Activated CD4-positive, alpha-beta T cell treated with anti-CD3 and anti-CD28 coated beads, Interleukin-2, amount 10 ng/mL, durations not matched to agents 7 days and 5 days (primary cell): ENCODE measurements around the gene MRFAP1L1. TPM values are rescaled to one million over a fixed set of nuclear protein-coding genes. Genes with fewer than 3 reads are reported as not detected.
"Not testable (repeated sequence)": the region's sequence is repeated elsewhere in the genome, so short reads cannot be mapped to it uniquely, and the experiment has no call there.

Source experiments
- CTCF ChIA-PET: fragments of 350-600 bp; sonication (Branson Sonifier 250); formaldehyde crosslinking; loops from one replicate; lab custom pipeline; 2021; ENCODE audit warnings: antibody characterized with exemption; lab: Charles Lee
- POLR2A ChIA-PET: fragments of 350-600 bp; sonication (Branson Sonifier 250); formaldehyde crosslinking; loops from one replicate; lab custom pipeline; 2021; ENCODE audit warnings: antibody characterized with exemption; lab: Charles Lee
- DNase-seq: peaks from one replicate; pipeline ENCODE4 v3.0.0-alpha.2; 2020
- H3K27ac Mint-ChIP-seq: one replicate; pipeline ENCODE4 v1.8.0; 2021; ENCODE audit warnings: mild to moderate bottlenecking, moderate library complexity, mixed read lengths
- H3K27me3 Mint-ChIP-seq: one replicate; pipeline ENCODE4 v1.8.0; 2021; ENCODE audit warnings: mixed read lengths
- H3K36me3 Mint-ChIP-seq: one replicate; pipeline ENCODE4 v1.8.0; 2021; ENCODE audit warnings: low read depth, mixed read lengths
- H3K4me1 Mint-ChIP-seq: one replicate; pipeline ENCODE4 v1.8.0; 2021; ENCODE audit warnings: mixed read lengths
- H3K4me3 Mint-ChIP-seq: one replicate; pipeline ENCODE4 v1.8.0; 2021; ENCODE audit warnings: mild to moderate bottlenecking, moderate library complexity, mixed read lengths
- H3K9me3 Mint-ChIP-seq: one replicate; pipeline ENCODE4 v1.8.0; 2021; ENCODE audit warnings: mixed read lengths
- total RNA-seq, 2 experiments: library from RNA; stranded (reverse); gene quantifications; one replicate each; pipeline ENCODE4 v1.2.3, GENCODE V29; 2021

MRFAP1L1 gene
- total RNA-seq, 2 experiments from 2014 or later, result 74.5 to 74.9 TPM

- Mint-ChIP-seq H3K9me3 (peaks cover 3% of the 10 kb centered on the region), H3K27ac (peak overlapping the region; percentile 98), H3K4me3 (peak overlapping the region; percentile 98), H3K27me3 (no peaks in the 10 kb centered on the region), H3K36me3 (peaks cover 53% of the 10 kb centered on the region), H3K4me1 (peaks cover 52% of the 10 kb centered on the region)
- ChIA-PET CTCF (interaction anchor here (0.6 to 5.0 kb wide), 27 partner anchors 10 to 368 kb away, joined by 3 to 30 read pairs (median 5); partner anchors contain the start of genes BLOC1S4, MRFAP1, MRFAP1L1 and S100P), POLR2A (interaction anchor here (0.5 to 1.8 kb wide), 9 partner anchors 13 to 234 kb away, joined by 3 to 6 read pairs (median 4); no protein-coding TSS in a partner anchor)
- DNase-seq, result peak; percentile 80
Observed at GRCh38 chr4:6674500-6675149, 35.0 kb downstream of the MRFAP1L1 start.

GRCh38 chr4:6673660-6674499, 35.8 kb downstream of the MRFAP1L1 start:
- DNase-seq, result peak; percentile 94
- H3K27ac Mint-ChIP-seq, result peak overlapping the region; percentile 98
- H3K9me3 Mint-ChIP-seq, result no peaks in the 10 kb centered on the region
- no peaks in the 10 kb centered on the region for H3K27me3 Mint-ChIP-seq
- POLR2A ChIA-PET, result interaction anchor here (0.6 to 1.8 kb wide), 7 partner anchors 9 to 43 kb away, joined by 3 to 10 read pairs (median 4); partner anchors contain the start of genes MRFAP1 and MRFAP1L1
- peaks cover 48% of the 10 kb centered on the region for H3K4me1 Mint-ChIP-seq
- peaks cover 45% of the 10 kb centered on the region for H3K36me3 Mint-ChIP-seq
- CTCF ChIA-PET, result interaction anchor here (0.7 to 5.0 kb wide), 23 partner anchors 11 to 369 kb away, joined by 3 to 30 read pairs (median 4); partner anchors contain the start of genes BLOC1S4, MRFAP1, MRFAP1L1 and S100P
- peak overlapping the region; percentile 98 for H3K4me3 Mint-ChIP-seq

GRCh38 chr4:6673191-6673659, 36.4 kb downstream of the MRFAP1L1 start:
- not testable (repeated sequence) for H3K9me3 Mint-ChIP-seq, H3K27me3 Mint-ChIP-seq
- POLR2A ChIA-PET, result interaction anchor here (0.8 to 1.8 kb wide), 3 partner anchors 9 to 33 kb away, joined by 4 to 10 read pairs (median 9); partner anchors contain the start of gene MRFAP1
- H3K4me3 Mint-ChIP-seq, result peak overlapping the region; percentile 98
- H3K4me1 Mint-ChIP-seq, result peaks cover 42% of the 10 kb centered on the region
- CTCF ChIA-PET, result interaction anchor here (0.8 to 5.0 kb wide), 7 partner anchors 10 to 200 kb away, joined by 3 to 30 read pairs (median 4); partner anchors contain the start of genes MRFAP1 and MRFAP1L1
- H3K27ac Mint-ChIP-seq, result peak overlapping the region; percentile 98
- DNase-seq, result peak; percentile 36
- peaks cover 39% of the 10 kb centered on the region for H3K36me3 Mint-ChIP-seq

GRCh38 chr4:6672541-6673190, 37.0 kb downstream of the MRFAP1L1 start:
- ChIA-PET POLR2A (interaction anchor here (1.6 to 1.8 kb wide), 2 partner anchors 32 to 34 kb away, joined by 4 to 10 read pairs; partner anchors contain the start of gene MRFAP1), CTCF (interaction anchor here (0.8 to 5.0 kb wide), 8 partner anchors 10 to 201 kb away, joined by 3 to 30 read pairs (median 5); partner anchors contain the start of genes MRFAP1 and MRFAP1L1)
- Mint-ChIP-seq H3K27ac (peak overlapping the region; percentile 98), H3K36me3 (peaks cover 36% of the 10 kb centered on the region), H3K4me1 (peaks cover 39% of the 10 kb centered on the region)
- not testable (repeated sequence) for H3K27me3 Mint-ChIP-seq, DNase-seq, H3K9me3 Mint-ChIP-seq, H3K4me3 Mint-ChIP-seq

GRCh38 chr4:6672131-6672530, 37.5 kb downstream of the MRFAP1L1 start:
- ChIA-PET POLR2A (no interaction called here), CTCF (interaction anchor here (0.9 to 1.1 kb wide), 2 partner anchors 9 to 29 kb away, joined by 3 to 6 read pairs; no protein-coding TSS in a partner anchor)
- Mint-ChIP-seq H3K4me1 (peaks cover 34% of the 10 kb centered on the region), H3K36me3 (peaks cover 31% of the 10 kb centered on the region), H3K4me3 (no peak overlapping the region), H3K27me3 (no peaks in the 10 kb centered on the region), H3K9me3 (no peaks in the 10 kb centered on the region), H3K27ac (no peak overlapping the region)
- no peak for DNase-seq

- POLR2A ChIA-PET, result no interaction called here
- peaks cover 29% of the 10 kb centered on the region for H3K4me1 Mint-ChIP-seq
Observed at GRCh38 chr4:6671648-6672047, 38.0 kb downstream of the MRFAP1L1 start.

GRCh38 chr4:6668391-6668790, 41.3 kb downstream of the MRFAP1L1 start:
- H3K4me3 Mint-ChIP-seq, result no peak overlapping the region
- ChIA-PET POLR2A (no interaction called here), CTCF (interaction anchor here (0.7 kb wide), 1 partner anchor 434 kb away, joined by 3 read pairs; no protein-coding TSS in a partner anchor)
- peaks cover 5% of the 10 kb centered on the region for H3K4me1 Mint-ChIP-seq
- H3K27ac Mint-ChIP-seq, result no peak overlapping the region
- DNase-seq, result no peak
- H3K9me3 Mint-ChIP-seq, result no peaks in the 10 kb centered on the region
- peaks cover 5% of the 10 kb centered on the region for H3K27me3 Mint-ChIP-seq
- peaks cover 4% of the 10 kb centered on the region for H3K36me3 Mint-ChIP-seq

More at GRCh38 chr4:6671648-6672047, 38.0 kb downstream of the MRFAP1L1 start:
- DNase-seq, result no peak
- Mint-ChIP-seq H3K27ac (no peak overlapping the region), H3K27me3 (no peaks in the 10 kb centered on the region), H3K36me3 (peaks cover 26% of the 10 kb centered on the region), H3K9me3 (no peaks in the 10 kb centered on the region), H3K4me3 (no peak overlapping the region)
- CTCF ChIA-PET, result interaction anchor here (0.9 to 1.1 kb wide), 2 partner anchors 9 to 30 kb away, joined by 3 to 6 read pairs; no protein-coding TSS in a partner anchor

GRCh38 chr4:6665320-6665654, 44.4 kb downstream of the MRFAP1L1 start:
- Mint-ChIP-seq H3K9me3 (no peaks in the 10 kb centered on the region), H3K36me3 (no peaks in the 10 kb centered on the region), H3K4me1 (no peaks in the 10 kb centered on the region), H3K27me3 (peaks cover 31% of the 10 kb centered on the region), H3K4me3 (no peak overlapping the region), H3K27ac (no peak overlapping the region)
- POLR2A ChIA-PET, result no interaction called here
- DNase-seq, result no peak
- CTCF ChIA-PET, result interaction anchor here (1.6 kb wide), 1 partner anchor 18 kb away, joined by 6 read pairs; no protein-coding TSS in a partner anchor

- H3K4me1 Mint-ChIP-seq, result peaks cover 4% of the 10 kb centered on the region
- H3K27me3 Mint-ChIP-seq, result peaks cover 43% of the 10 kb centered on the region
- no peaks in the 10 kb centered on the region for H3K36me3 Mint-ChIP-seq
- ChIA-PET CTCF (interaction anchor here (0.6 to 2.1 kb wide), 13 partner anchors 8 to 1557 kb away, joined by 3 to 11 read pairs (median 4); partner anchors contain the start of genes BLOC1S4 and MRFAP1), POLR2A (interaction anchor here (0.9 kb wide), 1 partner anchor 10 kb away, joined by 9 read pairs; a partner anchor contains a TSS)
- H3K4me3 Mint-ChIP-seq, result peak overlapping the region; percentile 8
- no peak overlapping the region for H3K27ac Mint-ChIP-seq
- H3K9me3 Mint-ChIP-seq, result no peaks in the 10 kb centered on the region
- no peak for DNase-seq
Observed at GRCh38 chr4:6663596-6664393, 45.9 kb downstream of the MRFAP1L1 start.

GRCh38 chr4:6662591-6662990, 47.1 kb downstream of the MRFAP1L1 start:
- POLR2A ChIA-PET, result no interaction called here
- Mint-ChIP-seq H3K27ac (no peak overlapping the region), H3K4me1 (peaks cover 10% of the 10 kb centered on the region), H3K36me3 (no peaks in the 10 kb centered on the region), H3K4me3 (no peak overlapping the region), H3K27me3 (peaks cover 49% of the 10 kb centered on the region), H3K9me3 (no peaks in the 10 kb centered on the region)
- no peak for DNase-seq
- CTCF ChIA-PET, result interaction anchor here (0.5 to 2.1 kb wide), 9 partner anchors 9 to 241 kb away, joined by 3 to 11 read pairs (median 3); partner anchors contain the start of gene MRFAP1

- ChIA-PET CTCF (interaction anchor here (0.8 to 2.1 kb wide), 4 partner anchors 14 to 109 kb away, joined by 3 to 8 read pairs (median 5); partner anchors contain the start of gene MRFAP1), POLR2A (no interaction called here)
- Mint-ChIP-seq H3K27me3 (peaks cover 49% of the 10 kb centered on the region), H3K36me3 (no peaks in the 10 kb centered on the region), H3K27ac (no peak overlapping the region), H3K4me3 (no peak overlapping the region), H3K9me3 (no peaks in the 10 kb centered on the region), H3K4me1 (peaks cover 10% of the 10 kb centered on the region)
- DNase-seq, result no peak
Observed at GRCh38 chr4:6660430-6660829, 49.2 kb downstream of the MRFAP1L1 start.
